Measurements from ENCODE around the gene NINJ1.

- TF ChIP-seq FOXP1 (CRISPR knock-in tag; IDR thresholded peaks at IDR 0.05; ENCODE audit: borderline replicate concordance), result no peak
- no peak for TF ChIP-seq NR2C2 (CRISPR knock-in tag; IDR thresholded peaks at IDR 0.05)
- TF ChIP-seq, protein P1, sequence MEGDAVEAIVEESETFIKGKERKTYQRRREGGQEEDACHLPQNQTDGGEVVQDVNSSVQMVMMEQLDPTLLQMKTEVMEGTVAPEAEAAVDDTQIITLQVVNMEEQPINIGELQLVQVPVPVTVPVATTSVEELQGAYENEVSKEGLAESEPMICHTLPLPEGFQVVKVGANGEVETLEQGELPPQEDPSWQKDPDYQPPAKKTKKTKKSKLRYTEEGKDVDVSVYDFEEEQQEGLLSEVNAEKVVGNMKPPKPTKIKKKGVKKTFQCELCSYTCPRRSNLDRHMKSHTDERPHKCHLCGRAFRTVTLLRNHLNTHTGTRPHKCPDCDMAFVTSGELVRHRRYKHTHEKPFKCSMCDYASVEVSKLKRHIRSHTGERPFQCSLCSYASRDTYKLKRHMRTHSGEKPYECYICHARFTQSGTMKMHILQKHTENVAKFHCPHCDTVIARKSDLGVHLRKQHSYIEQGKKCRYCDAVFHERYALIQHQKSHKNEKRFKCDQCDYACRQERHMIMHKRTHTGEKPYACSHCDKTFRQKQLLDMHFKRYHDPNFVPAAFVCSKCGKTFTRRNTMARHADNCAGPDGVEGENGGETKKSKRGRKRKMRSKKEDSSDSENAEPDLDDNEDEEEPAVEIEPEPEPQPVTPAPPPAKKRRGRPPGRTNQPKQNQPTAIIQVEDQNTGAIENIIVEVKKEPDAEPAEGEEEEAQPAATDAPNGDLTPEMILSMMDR (IDR thresholded peaks at IDR 0.05), result no peak
- TF ChIP-seq ZNF263 (CRISPR knock-in tag; IDR thresholded peaks at IDR 0.05; ENCODE audit: low read depth), result no peak
- TF ChIP-seq CBFB (CRISPR knock-in tag; IDR thresholded peaks at IDR 0.05; ENCODE audit: low read depth), result no peak
- TF ChIP-seq, protein P2, sequence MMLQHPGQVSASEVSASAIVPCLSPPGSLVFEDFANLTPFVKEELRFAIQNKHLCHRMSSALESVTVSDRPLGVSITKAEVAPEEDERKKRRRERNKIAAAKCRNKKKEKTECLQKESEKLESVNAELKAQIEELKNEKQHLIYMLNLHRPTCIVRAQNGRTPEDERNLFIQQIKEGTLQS (CRISPR knock-in tag; conservative IDR thresholded peaks at IDR 0.05), result no peak
- TF ChIP-seq CREM (CRISPR knock-in tag; IDR thresholded peaks at IDR 0.05), result no peak
- TF ChIP-seq, protein P3, sequence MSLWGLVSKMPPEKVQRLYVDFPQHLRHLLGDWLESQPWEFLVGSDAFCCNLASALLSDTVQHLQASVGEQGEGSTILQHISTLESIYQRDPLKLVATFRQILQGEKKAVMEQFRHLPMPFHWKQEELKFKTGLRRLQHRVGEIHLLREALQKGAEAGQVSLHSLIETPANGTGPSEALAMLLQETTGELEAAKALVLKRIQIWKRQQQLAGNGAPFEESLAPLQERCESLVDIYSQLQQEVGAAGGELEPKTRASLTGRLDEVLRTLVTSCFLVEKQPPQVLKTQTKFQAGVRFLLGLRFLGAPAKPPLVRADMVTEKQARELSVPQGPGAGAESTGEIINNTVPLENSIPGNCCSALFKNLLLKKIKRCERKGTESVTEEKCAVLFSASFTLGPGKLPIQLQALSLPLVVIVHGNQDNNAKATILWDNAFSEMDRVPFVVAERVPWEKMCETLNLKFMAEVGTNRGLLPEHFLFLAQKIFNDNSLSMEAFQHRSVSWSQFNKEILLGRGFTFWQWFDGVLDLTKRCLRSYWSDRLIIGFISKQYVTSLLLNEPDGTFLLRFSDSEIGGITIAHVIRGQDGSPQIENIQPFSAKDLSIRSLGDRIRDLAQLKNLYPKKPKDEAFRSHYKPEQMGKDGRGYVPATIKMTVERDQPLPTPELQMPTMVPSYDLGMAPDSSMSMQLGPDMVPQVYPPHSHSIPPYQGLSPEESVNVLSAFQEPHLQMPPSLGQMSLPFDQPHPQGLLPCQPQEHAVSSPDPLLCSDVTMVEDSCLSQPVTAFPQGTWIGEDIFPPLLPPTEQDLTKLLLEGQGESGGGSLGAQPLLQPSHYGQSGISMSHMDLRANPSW (CRISPR knock-in tag; conservative IDR thresholded peaks at IDR 0.05; ENCODE audit: low read depth), result no peak
- no peak for TF ChIP-seq NFYB (CRISPR knock-in tag; conservative IDR thresholded peaks at IDR 0.05; ENCODE audit: low read depth)
- TF ChIP-seq TP53 (CRISPR knock-in tag; IDR thresholded peaks at IDR 0.05), result no peak
- TF ChIP-seq ZNF219 (CRISPR knock-in tag; IDR thresholded peaks at IDR 0.05; ENCODE audit: borderline replicate concordance), result no peak
- no peak for TF ChIP-seq MAX (CRISPR knock-in tag; IDR thresholded peaks at IDR 0.05)
These were observed 35.4 kb upstream of the NINJ1 start for GRCh38 chr9:93169444-93169843.
